A673 (cell line): ENCODE data around the gene SLC35F1. TPM values are rescaled to one million over a fixed set of nuclear protein-coding genes. Genes with fewer than 3 reads are reported as not detected.

Experiments used
- BruUV-seq: library from RNA; stranded (reverse); fragments of 400-500 nt; replicated peaks from 2 replicates; lab custom pipeline; 2021; lab: Mats Ljungman, UMichigan
- CTCF ChIA-PET: fragments of 300-600 bp; sonication (Branson Sonifier 250); formaldehyde crosslinking; loops from one replicate; lab custom pipeline; 2022; ENCODE audit warnings: antibody characterized with exemption; lab: Charles Lee
- POLR2A ChIA-PET: fragments of 300-600 bp; sonication (Branson Sonifier 250); formaldehyde crosslinking; loops from one replicate; lab custom pipeline; 2022; ENCODE audit warnings: antibody characterized with exemption; ENCODE audit not compliant: low non-redundant PET; lab: Charles Lee
- DNase-seq: peaks from one replicate; pipeline ENCODE4 v3.0.0-alpha.2; 2015; ENCODE audit warnings: low spot score
- H3K27ac ChIP-seq: fragments of 200-600 bp; sonication (generic); 2 replicates; pipeline ENCODE4 v1.5.1; 2016; ENCODE audit warnings: mixed run types, low read depth, mild to moderate bottlenecking, mixed read lengths, antibody characterized with exemption, low read length; ENCODE audit not compliant: poor library complexity, severe bottlenecking
- H3K27me3 ChIP-seq: fragments of 200-600 bp; sonication (generic); replicated peaks from 2 replicates; pipeline ENCODE4 v1.6.1; 2017; ENCODE audit warnings: mixed run types, low read depth, mild to moderate bottlenecking, mixed read lengths, antibody characterized with exemption, low read length; ENCODE audit not compliant: insufficient read depth, poor library complexity
- H3K36me3 ChIP-seq: fragments of 200-600 bp; sonication (generic); 2 replicates; pipeline ENCODE4 v1.6.1; 2016; ENCODE audit warnings: mixed run types, mild to moderate bottlenecking, mixed read lengths, antibody characterized with exemption, low read length; ENCODE audit not compliant: insufficient read depth, poor library complexity, severe bottlenecking
- H3K4me1 ChIP-seq: fragments of 200-600 bp; sonication (generic); 2 replicates; pipeline ENCODE4 v1.6.1; 2017; ENCODE audit warnings: mixed run types, mild to moderate bottlenecking, mixed read lengths, antibody characterized with exemption, low read length; ENCODE audit not compliant: insufficient read depth, poor library complexity, severe bottlenecking
- H3K4me3 ChIP-seq: fragments of 200-600 bp; sonication (generic); 2 replicates; pipeline ENCODE4 v1.5.1; 2016; ENCODE audit warnings: low read depth, mixed run types, mild to moderate bottlenecking, mixed read lengths, low read length; ENCODE audit not compliant: poor library complexity, severe bottlenecking
- H3K9me3 ChIP-seq: fragments of 200-600 bp; sonication (generic); 2 replicates; pipeline ENCODE4 v1.6.1; 2016; ENCODE audit warnings: mixed run types, low read depth, mild to moderate bottlenecking, mixed read lengths, antibody characterized with exemption, low read length; ENCODE audit not compliant: poor library complexity, severe bottlenecking
- EZH2 ChIP-seq: fragments of 200-600 bp; sonication (generic); IDR thresholded peaks from 2 replicates; pipeline ENCODE4 v1.6.1; 2017; ENCODE audit warnings: borderline replicate concordance, low read depth, mild to moderate bottlenecking, mixed read lengths, antibody characterized with exemption, low read length; ENCODE audit not compliant: poor library complexity, severe bottlenecking
- intact Hi-C: fragments of 100-400 bp; cut with micrococcal nuclease; formaldehyde crosslinking; loops from one replicate; pipeline ENCODE4 v1.10.0; 2022; ENCODE audit not compliant: unreplicated experiment
- total RNA-seq: library from RNA; stranded (reverse); gene quantifications from 2 replicates; pipeline ENCODE4 v1.2.3, GENCODE V29; 2021
- TF ChIP-seq, protein P1 (sequence below): fragments of 300-800, 200-600 bp; sonication (generic); conservative IDR thresholded peaks from 2 replicates; pipeline ENCODE4 v1.5.1; 2017; ENCODE audit warnings: low read depth, mild to moderate bottlenecking, antibody characterized with exemption, low read length, moderate library complexity, mixed read lengths

SLC35F1 gene
- total RNA-seq, 1 experiment from 2014 or later = 5.3 TPM

DNA sequence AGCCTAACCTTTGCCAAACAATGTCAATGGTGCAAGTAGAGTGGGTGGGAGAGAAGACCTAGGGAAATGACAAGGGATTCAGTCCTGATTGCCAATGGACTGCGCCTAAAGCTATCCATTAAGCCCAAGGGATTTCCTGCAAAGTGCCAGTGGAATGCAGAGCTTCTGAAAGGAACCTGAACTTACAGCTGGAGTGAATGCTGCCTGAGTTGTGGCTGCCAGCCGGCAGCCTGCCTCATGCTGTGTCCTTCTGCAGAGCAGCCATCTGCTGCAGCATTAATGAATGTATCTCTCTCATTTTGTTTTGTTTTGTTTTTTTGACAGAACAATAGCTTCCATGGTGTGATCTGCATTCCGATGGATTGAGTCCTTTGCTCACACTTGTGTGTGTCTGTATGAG lies 44.7 kb downstream of the SLC35F1 start:
- no peak overlapping the region for H3K4me3 ChIP-seq
- TF ChIP-seq EZH2 = no peak
- TF ChIP-seq, protein P1, sequence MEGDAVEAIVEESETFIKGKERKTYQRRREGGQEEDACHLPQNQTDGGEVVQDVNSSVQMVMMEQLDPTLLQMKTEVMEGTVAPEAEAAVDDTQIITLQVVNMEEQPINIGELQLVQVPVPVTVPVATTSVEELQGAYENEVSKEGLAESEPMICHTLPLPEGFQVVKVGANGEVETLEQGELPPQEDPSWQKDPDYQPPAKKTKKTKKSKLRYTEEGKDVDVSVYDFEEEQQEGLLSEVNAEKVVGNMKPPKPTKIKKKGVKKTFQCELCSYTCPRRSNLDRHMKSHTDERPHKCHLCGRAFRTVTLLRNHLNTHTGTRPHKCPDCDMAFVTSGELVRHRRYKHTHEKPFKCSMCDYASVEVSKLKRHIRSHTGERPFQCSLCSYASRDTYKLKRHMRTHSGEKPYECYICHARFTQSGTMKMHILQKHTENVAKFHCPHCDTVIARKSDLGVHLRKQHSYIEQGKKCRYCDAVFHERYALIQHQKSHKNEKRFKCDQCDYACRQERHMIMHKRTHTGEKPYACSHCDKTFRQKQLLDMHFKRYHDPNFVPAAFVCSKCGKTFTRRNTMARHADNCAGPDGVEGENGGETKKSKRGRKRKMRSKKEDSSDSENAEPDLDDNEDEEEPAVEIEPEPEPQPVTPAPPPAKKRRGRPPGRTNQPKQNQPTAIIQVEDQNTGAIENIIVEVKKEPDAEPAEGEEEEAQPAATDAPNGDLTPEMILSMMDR = no peak

DNA sequence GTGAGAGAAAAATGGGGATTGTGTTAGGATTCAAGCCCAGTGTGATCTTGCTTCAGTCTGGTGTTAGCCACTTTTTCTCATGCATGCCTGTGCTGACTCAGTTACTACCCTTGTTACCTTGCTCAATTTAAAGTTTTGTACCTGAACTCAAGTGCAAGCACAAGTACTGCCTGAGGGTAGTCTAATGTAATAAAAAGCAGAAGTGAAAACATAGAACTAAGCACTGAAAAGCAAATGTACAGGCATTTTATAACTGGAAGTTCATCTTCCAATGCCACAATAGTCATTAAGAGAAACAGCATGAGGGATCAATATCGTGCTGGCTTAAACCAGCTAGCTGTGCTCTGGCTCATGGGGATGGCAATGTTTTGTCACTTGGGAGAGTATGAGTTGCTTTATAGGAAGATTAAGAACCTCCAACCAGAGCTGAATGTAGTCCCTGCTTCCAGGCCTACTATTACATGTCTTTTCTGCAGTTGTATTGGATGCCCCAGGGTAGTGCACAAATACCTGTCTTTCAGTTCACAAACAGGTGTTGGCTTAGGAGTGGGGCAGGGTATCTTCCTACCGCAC lies 48.7 kb downstream of the SLC35F1 start:
- H3K9me3 ChIP-seq = no peaks in the 10 kb centered on the region
- H3K36me3 ChIP-seq = no peaks in the 10 kb centered on the region
- no peak overlapping the region for H3K27ac ChIP-seq
- no peaks in the 10 kb centered on the region for H3K27me3 ChIP-seq
- H3K4me1 ChIP-seq = no peaks in the 10 kb centered on the region
- CTCF ChIA-PET = no interaction called here
- intact Hi-C loops = no loop called here
- no peak for DNase-seq
- BruUV-seq = no TSS peak
- no peak for TF ChIP-seq EZH2
- TF ChIP-seq, protein P1 = no peak
- POLR2A ChIA-PET = no interaction called here
- H3K4me3 ChIP-seq = no peak overlapping the region

More for the DNA sequence above, 44.7 kb downstream of the SLC35F1 start:
- ChIA-PET POLR2A (no interaction called here), CTCF (no interaction called here)
- H3K9me3 ChIP-seq = no peaks in the 10 kb centered on the region
- H3K4me1 ChIP-seq = no peaks in the 10 kb centered on the region
- no peaks in the 10 kb centered on the region for H3K36me3 ChIP-seq
- peak; percentile 38 for DNase-seq
- no peak overlapping the region for H3K27ac ChIP-seq
- intact Hi-C loops = no loop called here
- BruUV-seq = no TSS peak
- no peaks in the 10 kb centered on the region for H3K27me3 ChIP-seq

DNA sequence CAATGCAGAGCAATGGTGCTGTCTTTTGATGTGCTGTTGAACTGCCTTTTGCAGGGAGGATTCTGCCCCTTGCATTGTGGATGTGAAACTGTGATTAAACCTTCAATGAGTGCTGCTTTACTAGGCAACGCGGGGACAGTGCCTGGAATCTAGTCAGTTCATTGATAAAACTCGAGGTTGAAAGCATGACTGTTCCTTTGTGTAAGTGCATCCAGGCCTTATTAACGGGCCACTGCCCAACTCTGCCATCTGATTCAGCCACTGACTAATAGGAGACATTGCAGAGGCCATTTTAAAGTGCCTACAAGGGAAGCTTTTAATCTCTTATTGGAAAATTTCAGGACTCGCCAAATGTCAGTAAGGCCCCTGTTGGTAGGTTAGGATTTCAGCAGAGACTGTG lies 49.3 kb downstream of the SLC35F1 start:
- H3K27me3 ChIP-seq = no peaks in the 10 kb centered on the region
- H3K27ac ChIP-seq = no peak overlapping the region
- H3K36me3 ChIP-seq = no peaks in the 10 kb centered on the region
- no TSS peak for BruUV-seq
- ChIA-PET POLR2A (no interaction called here), CTCF (no interaction called here)
- no peak overlapping the region for H3K4me3 ChIP-seq
- H3K9me3 ChIP-seq = no peaks in the 10 kb centered on the region
- H3K4me1 ChIP-seq = no peaks in the 10 kb centered on the region
- intact Hi-C loops = no loop called here
- TF ChIP-seq, protein P1 = no peak
- no peak for TF ChIP-seq EZH2
- DNase-seq = no peak
